Endodermal cell (in vitro differentiated cells): ENCODE measurements around the gene OR7A5. TPM values are rescaled to one million over a fixed set of nuclear protein-coding genes. Genes with fewer than 3 reads are reported as not detected.

Experiments
- DNase-seq: peaks from one replicate; pipeline ENCODE4 v3.0.0-alpha.2; 2017
- H3K27ac ChIP-seq: 2 replicates; pipeline ENCODE4 v1.5.1; 2013; ENCODE audit warnings: mild to moderate bottlenecking, low read depth, low read length, moderate library complexity
- H3K27me3 ChIP-seq: 2 replicates; pipeline ENCODE4 v1.6.1; 2013; ENCODE audit warnings: mild to moderate bottlenecking, low read length, moderate library complexity; ENCODE audit not compliant: insufficient read depth, control insufficient read depth, poor library complexity, severe bottlenecking
- H3K36me3 ChIP-seq: 2 replicates; pipeline ENCODE4 v1.7.0; 2013; ENCODE audit warnings: mild to moderate bottlenecking, low read length, moderate library complexity; ENCODE audit not compliant: control insufficient read depth, insufficient read depth
- H3K4me1 ChIP-seq: one replicate; pipeline ENCODE4 v1.7.0; 2013; ENCODE audit warnings: low read length; ENCODE audit not compliant: control insufficient read depth, insufficient read depth
- H3K4me3 ChIP-seq: 2 replicates; pipeline ENCODE4 v1.5.1; 2013; ENCODE audit warnings: mild to moderate bottlenecking, low read length, moderate library complexity
- H3K9ac ChIP-seq: 2 replicates; pipeline ENCODE4 v1.6.1; 2013; ENCODE audit warnings: mild to moderate bottlenecking, low read length, moderate library complexity; ENCODE audit not compliant: poor library complexity, severe bottlenecking; ENCODE audit errors: extremely low read depth
- H3K9me3 ChIP-seq: 2 replicates; pipeline ENCODE4 v1.6.1; 2013; ENCODE audit warnings: mild to moderate bottlenecking, low read length, moderate library complexity; ENCODE audit not compliant: control insufficient read depth
- H3K27ac Mint-ChIP-seq: 2 replicates; pipeline ENCODE4 v1.8.0; 2020; ENCODE audit warnings: mixed read lengths
- H3K27me3 Mint-ChIP-seq: 2 replicates; pipeline ENCODE4 v1.8.0; 2021; ENCODE audit warnings: mild to moderate bottlenecking, mixed read lengths; ENCODE audit not compliant: insufficient read depth
- H3K36me3 Mint-ChIP-seq: 2 replicates; pipeline ENCODE4 v1.8.0; 2020; ENCODE audit warnings: low read depth, mixed read lengths
- H3K4me1 Mint-ChIP-seq: 2 replicates; pipeline ENCODE4 v1.8.0; 2020; ENCODE audit warnings: mixed read lengths
- H3K4me3 Mint-ChIP-seq: 2 replicates; pipeline ENCODE4 v1.8.0; 2020; ENCODE audit warnings: mild to moderate bottlenecking, moderate library complexity, mixed read lengths
- H3K9me3 Mint-ChIP-seq: 2 replicates; pipeline ENCODE4 v1.8.0; 2020; ENCODE audit warnings: mild to moderate bottlenecking, mixed read lengths
- CTCF ChIP-seq: fragments of 200-600 bp; sonication (generic); conservative IDR thresholded peaks from 2 replicates; pipeline ENCODE4 v1.5.0; 2021; ENCODE audit warnings: antibody characterized with exemption, mild to moderate bottlenecking
- WGBS, 2 experiments: methylation state at CpG; one replicate each; pipeline versions ENCODE4 v1.1.5 to v1.1.7; 2013; ENCODE audit warnings: missing lambda C conversion rate in 2 of 2, mixed read lengths in 1 of 2; ENCODE audit not compliant: insufficient coverage in 1 of 2, insufficient read length in 1 of 2; 5-methylcytosine and 5-hydroxymethylcytosine counted together
- total RNA-seq, 2 donors: library from RNA; stranded (reverse); fragmentation: NEBNext Ultra II Directional in 1 of 2; extraction: Animal tissue kit (Norgen Biotek cat#: 25700) in 1 of 2; gene quantifications; 2 replicates in 1 of 2; 3 replicates in 1 of 2; pipeline ENCODE4 v1.2.1, GENCODE V29; 2021

OR7A5 gene
- total RNA-seq, 2 donors from 2014 or later, result not detected

GRCh38 chr19:14840206-14840605 lies 5.2 kb upstream of the OR7A5 start:
- Histone ChIP-seq H3K9ac (no peak overlapping the region), H3K36me3 (no peaks in the 10 kb centered on the region), H3K4me1 (no peaks in the 10 kb centered on the region), H3K27me3 (no peaks in the 10 kb centered on the region), H3K9me3 (peaks cover 81% of the 10 kb centered on the region), H3K27ac (no peak overlapping the region), H3K4me3 (no peak overlapping the region)
- Mint-ChIP-seq H3K4me3 (no peak overlapping the region), H3K36me3 (no peaks in the 10 kb centered on the region), H3K4me1 (no peaks in the 10 kb centered on the region), H3K9me3 (peaks cover 94% of the 10 kb centered on the region), H3K27ac (no peak overlapping the region), H3K27me3 (no peaks in the 10 kb centered on the region)
- DNase-seq, result no peak
- 29% methylated on average over 1 of the region's 1 CpG; no CpG with 5 or more reads in 1 of the 2 experiments for WGBS, 2 experiments
- no peak for TF ChIP-seq CTCF

- Mint-ChIP-seq H3K4me3 (no peak overlapping the region), H3K4me1 (no peaks in the 10 kb centered on the region), H3K27me3 (no peaks in the 10 kb centered on the region), H3K36me3 (no peaks in the 10 kb centered on the region), H3K27ac (no peak overlapping the region), H3K9me3 (peaks cover 91% of the 10 kb centered on the region)
- peaks cover 82% of the 10 kb centered on the region for H3K9me3 ChIP-seq
- 17 to 39% methylated on average over 2 to 4 of the region's 4 CpGs for WGBS, 2 experiments
- H3K4me3 ChIP-seq, result no peak overlapping the region
- DNase-seq, result peak; percentile 48
- H3K36me3 ChIP-seq, result no peaks in the 10 kb centered on the region
- H3K27ac ChIP-seq, result no peak overlapping the region
- TF ChIP-seq CTCF, result no peak
- no peaks in the 10 kb centered on the region for H3K4me1 ChIP-seq
- no peak overlapping the region for H3K9ac ChIP-seq
- no peaks in the 10 kb centered on the region for H3K27me3 ChIP-seq
These were observed 2.4 kb upstream of the OR7A5 start for GRCh38 chr19:14837391-14837790.

- Mint-ChIP-seq H3K9me3 (peaks cover 90% of the 10 kb centered on the region), H3K4me3 (no peak overlapping the region), H3K4me1 (no peaks in the 10 kb centered on the region), H3K27ac (no peak overlapping the region), H3K36me3 (no peaks in the 10 kb centered on the region), H3K27me3 (peaks cover 2% of the 10 kb centered on the region)
- Histone ChIP-seq H3K4me3 (no peak overlapping the region), H3K9me3 (peaks cover 73% of the 10 kb centered on the region), H3K27me3 (no peaks in the 10 kb centered on the region), H3K27ac (no peak overlapping the region), H3K36me3 (no peaks in the 10 kb centered on the region), H3K9ac (no peak overlapping the region), H3K4me1 (no peaks in the 10 kb centered on the region)
- WGBS, 2 experiments, result 79% methylated on average over 3 to 4 of the region's 4 CpGs
- DNase-seq, result no peak
- TF ChIP-seq CTCF, result no peak
These were observed 4.3 kb downstream of the OR7A5 start for GRCh38 chr19:14830702-14831101.
